ENCODE results near the gene TTC28.

DNA sequence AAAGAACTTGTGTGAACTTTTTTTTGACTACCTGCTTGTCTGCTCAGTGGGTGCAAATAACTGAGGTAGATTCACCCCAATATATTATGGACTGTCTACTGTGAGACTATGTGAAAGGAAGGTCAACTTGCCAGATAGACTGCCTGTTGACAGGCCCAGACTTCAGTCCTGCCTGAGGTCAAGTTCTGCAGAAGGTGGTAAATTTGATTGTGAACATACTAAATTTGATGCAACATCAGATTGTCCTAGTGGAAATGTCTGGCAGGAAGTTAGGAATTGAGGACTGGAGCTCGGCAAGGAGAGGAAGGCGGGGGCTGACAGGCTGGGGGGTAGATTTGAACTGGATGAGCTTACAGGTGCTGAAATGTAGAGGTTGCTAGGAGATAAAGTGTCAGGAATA lies 140.7 kb downstream of the TTC28 start:
- no peak for TF ChIP-seq CTCF (IDR thresholded peaks at IDR 0.05)
- no peak for TF ChIP-seq POLR2A (IDR thresholded peaks at IDR 0.05)

Measured in thyroid gland (tissue), 4 donors.